BJ (cell line): ENCODE measurements around the gene DPEP3. TPM values are rescaled to one million over a fixed set of nuclear protein-coding genes. Genes with fewer than 3 reads are reported as not detected.

Source experiments
- CTCF ChIA-PET: fragments of 350-600 bp; formaldehyde crosslinking; extraction: SDS; loops from one replicate; lab custom pipeline; 2021; ENCODE audit warnings: antibody characterized with exemption, inconsistent platforms; lab: Yijun Ruan, JAX
- POLR2A ChIA-PET: fragments of 300-600 bp; sonication (Branson Sonifier 250); formaldehyde crosslinking; extraction: SDS; loops from one replicate; lab custom pipeline; 2021; ENCODE audit warnings: antibody characterized with exemption; lab: Charles Lee
- DNase-seq: peaks from one replicate; pipeline ENCODE4 v3.0.0-alpha.2; 2011; ENCODE audit warnings: low read depth
- H3K27me3 ChIP-seq: 2 replicates; pipeline ENCODE4 v1.6.0; 2011; ENCODE audit warnings: low read length; ENCODE audit not compliant: control insufficient read depth, insufficient read depth
- H3K36me3 ChIP-seq: 2 replicates; pipeline ENCODE4 v1.5.1; 2011; ENCODE audit warnings: low read length; ENCODE audit not compliant: control insufficient read depth, insufficient read depth
- H3K4me3 ChIP-seq: 2 replicates; pipeline ENCODE4 v1.5.1; 2011; ENCODE audit warnings: low read depth, mild to moderate bottlenecking, control low read depth, low read length
- polyA plus RNA-seq: library from polyadenylated mRNA; depleted of rRNA; stranded (reverse); fragments of >200 nt; gene quantifications from 2 replicates; pipeline ENCODE4 v1.2.3, GENCODE V29; 2011
- TF ChIP-seq, protein P1 (sequence below): IDR thresholded peaks from 2 replicates; pipeline ENCODE4 v1.5.1; 2011; ENCODE audit warnings: low read depth, mild to moderate bottlenecking, control low read depth, inconsistent platforms, low read length, moderate library complexity; ENCODE audit not compliant: insufficient read depth

DPEP3 gene
- polyA plus RNA-seq, 1 experiment = not detected

DNA sequence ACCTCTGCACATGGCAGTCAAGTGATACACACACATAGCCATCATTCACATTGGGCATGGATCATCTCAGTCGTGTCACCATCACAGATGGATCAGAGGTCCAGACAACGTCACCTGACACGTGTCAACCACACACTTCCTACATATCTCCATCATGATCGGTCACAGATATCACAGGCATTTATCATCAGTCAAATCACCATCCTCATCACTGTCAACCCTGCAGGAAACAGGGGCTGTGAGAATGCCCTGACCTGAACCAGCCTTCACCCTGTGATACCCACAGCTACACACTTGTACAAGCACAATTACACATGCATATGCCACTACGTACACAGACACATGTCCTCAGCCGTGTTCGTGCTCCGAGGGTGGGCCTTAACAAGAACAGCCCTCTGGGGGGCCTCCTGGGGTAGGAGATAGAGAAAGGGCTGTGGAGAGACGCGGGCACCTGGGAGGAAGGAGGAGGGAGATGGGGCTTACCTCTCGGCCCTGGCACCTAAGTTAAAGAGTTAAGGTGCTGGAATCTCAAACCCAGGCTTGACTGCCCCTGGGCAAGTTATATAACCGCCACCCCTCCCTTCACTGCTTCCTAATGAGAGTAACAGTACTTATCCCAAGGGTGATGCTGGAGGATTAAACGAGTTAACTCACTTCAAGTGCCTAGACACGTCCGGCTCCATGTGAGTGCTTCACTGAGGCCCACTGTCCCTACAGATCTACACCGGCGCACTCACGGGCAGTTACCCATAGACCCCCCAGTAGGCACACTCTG is 12.9 kb downstream of the DPEP3 start:
- Histone ChIP-seq H3K27me3 (no peaks in the 10 kb centered on the region), H3K36me3 (peaks cover 15% of the 10 kb centered on the region), H3K4me3 (peak overlapping the region; percentile 80)
- TF ChIP-seq, protein P1, sequence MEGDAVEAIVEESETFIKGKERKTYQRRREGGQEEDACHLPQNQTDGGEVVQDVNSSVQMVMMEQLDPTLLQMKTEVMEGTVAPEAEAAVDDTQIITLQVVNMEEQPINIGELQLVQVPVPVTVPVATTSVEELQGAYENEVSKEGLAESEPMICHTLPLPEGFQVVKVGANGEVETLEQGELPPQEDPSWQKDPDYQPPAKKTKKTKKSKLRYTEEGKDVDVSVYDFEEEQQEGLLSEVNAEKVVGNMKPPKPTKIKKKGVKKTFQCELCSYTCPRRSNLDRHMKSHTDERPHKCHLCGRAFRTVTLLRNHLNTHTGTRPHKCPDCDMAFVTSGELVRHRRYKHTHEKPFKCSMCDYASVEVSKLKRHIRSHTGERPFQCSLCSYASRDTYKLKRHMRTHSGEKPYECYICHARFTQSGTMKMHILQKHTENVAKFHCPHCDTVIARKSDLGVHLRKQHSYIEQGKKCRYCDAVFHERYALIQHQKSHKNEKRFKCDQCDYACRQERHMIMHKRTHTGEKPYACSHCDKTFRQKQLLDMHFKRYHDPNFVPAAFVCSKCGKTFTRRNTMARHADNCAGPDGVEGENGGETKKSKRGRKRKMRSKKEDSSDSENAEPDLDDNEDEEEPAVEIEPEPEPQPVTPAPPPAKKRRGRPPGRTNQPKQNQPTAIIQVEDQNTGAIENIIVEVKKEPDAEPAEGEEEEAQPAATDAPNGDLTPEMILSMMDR = no peak
- no peak for DNase-seq
- ChIA-PET POLR2A (interaction anchor here (0.6 to 1.0 kb wide), 2 partner anchors 31 to 133 kb away, joined by 3 to 4 read pairs; partner anchors contain the start of gene PSMB10), CTCF (interaction anchor here (1.3 to 2.8 kb wide), 3 partner anchors 25 to 73 kb away, joined by 5 to 15 read pairs (median 9); partner anchors contain the start of gene PSMB10)

DNA sequence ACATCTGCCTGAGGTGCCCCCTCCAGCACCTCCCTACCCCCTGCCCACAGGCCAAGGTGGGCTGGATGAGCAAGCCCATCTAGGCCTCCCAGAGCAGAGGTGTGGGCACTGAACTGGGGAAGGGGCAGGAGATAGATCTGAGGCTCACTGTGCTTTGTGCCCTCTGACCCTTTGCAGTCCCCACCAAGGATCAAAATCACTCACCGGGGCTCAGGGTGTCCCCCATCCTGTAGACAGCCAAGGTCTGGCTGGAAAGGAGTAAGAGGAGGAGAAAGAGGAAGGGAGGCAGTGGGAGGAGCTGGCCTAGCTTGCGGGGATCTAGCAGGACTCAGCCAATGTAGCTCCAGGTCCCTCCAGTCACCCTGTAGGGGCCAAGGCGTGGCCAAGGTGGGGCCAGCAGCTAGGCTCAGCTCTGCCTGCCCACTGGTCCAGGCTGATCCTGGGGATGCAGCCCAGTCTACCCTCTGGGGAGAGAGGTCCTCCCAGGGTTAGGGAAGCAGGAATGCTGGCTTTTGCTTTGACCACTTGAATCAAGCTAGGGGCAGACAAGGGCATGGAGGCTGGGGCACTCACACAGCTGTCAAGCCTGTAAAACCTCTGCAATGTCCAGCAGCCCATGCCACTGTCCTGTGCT is 13.6 kb downstream of the DPEP3 start:
- ChIA-PET POLR2A (interaction anchor here (0.6 to 1.0 kb wide), 3 partner anchors 30 to 132 kb away, joined by 3 to 4 read pairs (median 4); partner anchors contain the start of gene PSMB10), CTCF (interaction anchor here (1.3 to 2.8 kb wide), 5 partner anchors 24 to 83 kb away, joined by 3 to 15 read pairs (median 5); partner anchors contain the start of gene PSMB10)
- Histone ChIP-seq H3K36me3 (peaks cover 22% of the 10 kb centered on the region), H3K27me3 (no peaks in the 10 kb centered on the region), H3K4me3 (peak overlapping the region; percentile 80)
- TF ChIP-seq, protein P1 = no peak
- no peak for DNase-seq

DNA sequence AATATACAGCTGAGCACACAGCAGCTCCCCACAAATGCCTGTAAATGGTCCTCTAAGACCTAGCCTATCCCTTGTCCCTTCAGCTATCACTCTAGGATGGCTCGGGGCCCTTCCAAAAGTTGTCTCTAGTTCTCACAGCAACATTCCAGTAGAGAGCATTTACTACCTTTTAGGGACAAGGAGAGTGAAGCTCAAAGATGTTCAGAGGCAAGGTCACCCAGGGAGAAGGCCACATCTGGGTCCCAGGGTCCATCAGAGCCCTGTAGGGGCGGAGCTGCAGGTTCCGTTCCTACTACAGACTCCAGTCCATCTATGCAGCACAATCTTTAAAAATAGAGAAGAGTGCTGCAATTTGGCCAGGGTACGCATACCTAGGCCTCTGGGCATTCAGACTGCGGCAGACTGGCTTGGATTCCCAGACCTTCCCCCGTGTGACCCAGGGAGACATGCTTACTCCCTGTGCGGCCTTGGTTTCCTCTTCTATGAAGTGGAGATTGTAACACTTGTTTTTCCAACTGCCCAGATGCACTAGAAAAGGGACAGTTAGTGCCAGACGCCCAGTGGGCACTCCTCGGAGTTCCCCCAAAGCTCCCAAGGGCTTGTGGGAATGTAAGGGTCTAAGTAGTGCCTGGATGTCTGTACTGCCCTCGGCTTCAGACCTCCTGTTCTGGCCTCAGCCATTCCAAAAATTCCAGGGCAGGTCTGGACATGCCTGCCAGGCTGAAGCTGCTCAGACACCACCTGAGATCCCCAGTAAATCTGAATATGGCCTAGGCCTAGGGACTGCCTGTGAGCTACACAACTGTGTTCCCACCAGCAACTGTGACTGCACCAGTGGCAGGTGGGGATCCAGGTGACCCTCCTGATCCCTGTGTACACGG is 14.4 kb downstream of the DPEP3 start:
- DNase-seq = no peak
- ChIA-PET POLR2A (interaction anchor here (0.6 to 1.0 kb wide), 2 partner anchors 29 to 100 kb away, joined by 3 to 4 read pairs; partner anchors contain the start of gene PSMB10), CTCF (interaction anchor here (0.7 to 2.8 kb wide), 6 partner anchors 24 to 127 kb away, joined by 3 to 15 read pairs (median 5); partner anchors contain the start of gene PSMB10)

DNA sequence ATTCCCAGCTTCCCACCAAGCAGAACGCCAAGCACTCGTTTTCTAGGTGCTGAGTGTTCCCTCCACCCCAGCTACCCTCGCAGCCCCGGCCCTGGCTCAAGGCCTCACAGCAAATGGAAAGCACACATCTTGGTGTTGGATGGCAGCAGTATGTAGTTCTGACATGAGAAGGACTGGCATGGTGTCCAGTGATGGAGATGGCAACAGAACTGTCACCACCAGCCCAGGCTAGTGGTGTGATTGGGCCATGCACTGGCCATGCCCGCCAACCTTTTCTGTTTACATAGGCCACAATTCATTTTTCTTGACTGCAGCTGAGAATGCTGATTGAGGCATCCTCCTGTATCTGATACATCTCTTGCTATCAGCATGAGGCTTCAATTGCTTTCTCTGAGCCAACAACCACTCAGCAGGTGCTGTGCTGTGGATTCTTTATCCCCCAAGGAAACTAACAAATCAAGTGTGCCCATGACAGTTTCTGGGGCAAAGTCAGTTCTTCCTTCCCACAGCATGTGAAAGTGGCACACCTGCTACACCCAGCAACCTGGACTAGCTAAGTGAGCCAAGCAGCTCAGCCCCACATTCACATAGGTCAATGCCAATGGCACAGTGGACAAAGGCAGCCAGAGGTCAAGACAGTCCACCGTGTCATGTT is 15.7 kb downstream of the DPEP3 start:
- Histone ChIP-seq H3K36me3 (peaks cover 42% of the 10 kb centered on the region), H3K27me3 (no peaks in the 10 kb centered on the region), H3K4me3 (no peak overlapping the region)
- ChIA-PET POLR2A (no interaction called here), CTCF (interaction anchor here (1.5 to 1.8 kb wide), 2 partner anchors 26 to 76 kb away, joined by 4 to 5 read pairs; no protein-coding TSS in a partner anchor)
- DNase-seq = no peak
- TF ChIP-seq, protein P1 = no peak

More for the DNA sequence above, 14.4 kb downstream of the DPEP3 start:
- Histone ChIP-seq H3K27me3 (no peaks in the 10 kb centered on the region), H3K4me3 (peak overlapping the region; percentile 80), H3K36me3 (peaks cover 29% of the 10 kb centered on the region)
- TF ChIP-seq, protein P1 = no peak
